HG03457 (cell line): ENCODE data around the gene BAAT.
A peak's percentile ranks its signal among the peaks of the same experiment; 100 is the strongest.
"Not testable (repeated sequence)": the region's sequence is repeated elsewhere in the genome, so short reads cannot be mapped to it uniquely, and the experiment has no call there.

Experiments
- ATAC-seq: cut with Tn5 transposase; IDR thresholded peaks from one replicate; pipeline ENCODE4 v1.9.1; 2021; ENCODE audit warnings: moderate number of reproducible peaks; ENCODE audit not compliant: unreplicated experiment

BAAT gene

GRCh38 chr9:101384873-101385536, at the start of gene BAAT:
TSS of gene BAAT (minus strand) at chr9:101385006. CDS start at chr9:101371404, 13,602 bp downstream.
- ATAC-seq = not testable (repeated sequence)

GRCh38 chr9:101433229-101433628, 48.4 kb upstream of the BAAT start:
- no peak for ATAC-seq

- ATAC-seq = no peak
Observed at GRCh38 chr9:101432740-101433139, 47.9 kb upstream of the BAAT start.

GRCh38 chr9:101432171-101432570, 47.4 kb upstream of the BAAT start:
- ATAC-seq = no peak

GRCh38 chr9:101429736-101430135, 44.9 kb upstream of the BAAT start:
- ATAC-seq = no peak

- ATAC-seq = no peak
Observed at GRCh38 chr9:101428909-101429308, 44.1 kb upstream of the BAAT start.

- peak; percentile 71 for ATAC-seq
Observed at GRCh38 chr9:101427957-101428655, 43.3 kb upstream of the BAAT start.

GRCh38 chr9:101427358-101427757, 42.6 kb upstream of the BAAT start:
- ATAC-seq = no peak

- ATAC-seq = no peak
Observed at GRCh38 chr9:101421653-101422065, 36.9 kb upstream of the BAAT start.

GRCh38 chr9:101419863-101420262, 35.1 kb upstream of the BAAT start:
- no peak for ATAC-seq

GRCh38 chr9:101418518-101419430, 34.0 kb upstream of the BAAT start:
- ATAC-seq = no peak

- no peak for ATAC-seq
Observed at GRCh38 chr9:101417977-101418376, 33.2 kb upstream of the BAAT start.

- no peak for ATAC-seq
Observed at GRCh38 chr9:101417389-101417788, 32.6 kb upstream of the BAAT start.

- no peak for ATAC-seq
Observed at GRCh38 chr9:101415578-101415977, 30.8 kb upstream of the BAAT start.

GRCh38 chr9:101414839-101415238, 30.0 kb upstream of the BAAT start:
- ATAC-seq = no peak

GRCh38 chr9:101409079-101409477, 24.3 kb upstream of the BAAT start:
- ATAC-seq = no peak

GRCh38 chr9:101408374-101409078, 23.7 kb upstream of the BAAT start:
- ATAC-seq = no peak

- ATAC-seq = no peak
Observed at GRCh38 chr9:101403516-101404285, 18.9 kb upstream of the BAAT start.

- no peak for ATAC-seq
Observed at GRCh38 chr9:101400120-101400519, 15.3 kb upstream of the BAAT start.

- ATAC-seq = no peak
Observed at GRCh38 chr9:101399643-101399970, 14.8 kb upstream of the BAAT start.
